Stimulated activated CD4-positive, alpha-beta T cell treated with anti-CD3 and anti-CD28 coated beads, Interleukin-4, amount 100 ng/mL, for 24 hours (primary cell): ENCODE results near the gene LMBRD1.

ENCODE experiments used
- DNase-seq: peaks from one replicate; pipeline ENCODE4 v3.0.0-alpha.2; 2020

The LMBRD1 gene

DNA sequence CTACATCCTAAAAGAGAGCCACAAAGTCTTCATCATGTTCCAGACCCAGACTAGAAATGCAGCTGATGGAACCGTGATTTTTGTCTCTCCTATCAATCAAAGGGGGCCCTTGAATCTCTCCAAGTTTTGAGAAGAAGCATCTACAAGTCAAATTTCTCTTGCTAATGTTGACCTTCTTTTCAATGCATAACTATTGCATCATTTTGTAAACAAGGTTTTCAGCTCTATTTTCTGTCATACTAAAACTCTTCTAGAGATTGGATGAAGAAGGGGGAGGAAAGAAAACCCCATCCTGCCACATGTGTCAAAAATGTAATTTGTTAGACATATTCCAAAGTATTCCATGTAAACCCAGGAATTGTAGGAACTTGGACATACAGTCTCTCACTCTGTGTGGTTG is 169.2 kb downstream of the LMBRD1 start:
- DNase-seq: no peak

DNA sequence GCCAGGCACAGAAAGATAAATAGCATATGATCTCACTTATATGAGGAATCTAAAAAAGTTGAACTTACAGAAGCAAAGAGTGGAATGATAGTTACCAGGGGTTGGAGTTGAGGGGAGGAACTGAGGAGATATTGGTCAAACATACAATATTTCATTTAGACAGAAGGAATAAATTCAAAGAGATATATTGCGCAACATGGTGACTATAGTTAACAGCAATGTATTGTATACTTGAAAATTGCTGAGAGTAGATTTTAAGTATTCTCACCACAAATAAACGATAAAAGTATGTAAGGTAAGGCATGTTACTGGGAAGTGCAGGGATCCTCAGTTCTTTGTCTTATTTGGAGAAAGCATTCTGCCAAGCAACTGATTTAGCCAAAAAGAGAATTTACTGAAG is 171.9 kb downstream of the LMBRD1 start:
- DNase-seq: no peak
